Heart right ventricle (tissue), 16 donors: ENCODE results near the gene ECHDC3. TPM values are rescaled to one million over a fixed set of nuclear protein-coding genes. Genes with fewer than 3 reads are reported as not detected.
A peak's percentile ranks its signal among the peaks of the same experiment; 100 is the strongest.

ENCODE experiments used
- ATAC-seq, 8 donors: fragments of 200-7000 bp; cut with Tn5 transposase; one replicate each; pipeline ENCODE4 v1.9.1; 2020; ENCODE audit warnings: mild to moderate bottlenecking in 8 of 8, moderate library complexity in 8 of 8, moderate number of reproducible peaks in 1 of 8
- DNase-seq, 2 donors: peaks; one replicate each; pipeline ENCODE4 v3.0.0-alpha.2; 2020
- H3K27ac ChIP-seq, 10 donors: fragments of 200-600 bp; sonication (generic) in 2 of 10; one replicate each; pipeline versions ENCODE4 v1.5.0 to v1.8.0; 2020 to 2022; ENCODE audit warnings: mild to moderate bottlenecking in 3 of 10
- H3K27me3 ChIP-seq, 7 donors: fragments of 200-600 bp; one replicate each; pipeline ENCODE4 v1.8.0; 2021 to 2022; ENCODE audit warnings: mild to moderate bottlenecking in 2 of 7
- H3K36me3 ChIP-seq, 9 donors: fragments of 200-600 bp; sonication (generic) in 1 of 9; one replicate each; pipeline versions ENCODE4 v1.5.0 to v1.8.0; 2020 to 2022; ENCODE audit warnings: mild to moderate bottlenecking in 2 of 9
- H3K4me1 ChIP-seq, 9 donors: fragments of 200-600 bp; sonication (generic) in 1 of 9; one replicate each; pipeline versions ENCODE4 v1.5.0 to v1.8.0; 2020 to 2022; ENCODE audit warnings: mild to moderate bottlenecking in 4 of 9
- H3K4me3 ChIP-seq, 10 donors: fragments of 200-600 bp; sonication (generic) in 2 of 10; one replicate each; pipeline versions ENCODE4 v1.5.0 to v1.8.0; 2020 to 2022; ENCODE audit warnings: mild to moderate bottlenecking in 7 of 10, moderate library complexity in 2 of 10
- H3K9me3 ChIP-seq, 11 donors: fragments of 200-600 bp in 10 of 11; sonication (generic) in 2 of 11; one replicate each; pipeline versions ENCODE4 v1.5.0 to v1.8.0; 2013 to 2022; ENCODE audit warnings: mild to moderate bottlenecking in 2 of 11, control low read depth in 1 of 11, moderate library complexity in 1 of 11
- CTCF ChIP-seq, 9 donors: fragments of 200-600 bp; sonication (generic) in 2 of 9; IDR thresholded peaks; one replicate each; pipeline versions ENCODE4 v1.5.0 to v1.8.0; 2021 to 2022; ENCODE audit warnings: antibody characterized with exemption in 9 of 9, mild to moderate bottlenecking in 5 of 9, moderate library complexity in 1 of 9
- WGBS, 2 donors: extraction: QIAGEN DNeasy Blood & Tissue Kit; methylation state at CpG; one replicate each; pipeline ENCODE4 v1.1.7; 2013; ENCODE audit warnings: inconsistent platforms in 1 of 2; 5-methylcytosine and 5-hydroxymethylcytosine counted together
- intact Hi-C, 10 donors: fragments of 100-400 bp; cut with DNase I; formaldehyde crosslinking; loops; one replicate each; pipeline versions ENCODE4 v1.11.1 to v1.14.2; 2022
- polyA plus RNA-seq, 2 donors: library from polyadenylated mRNA; stranded (reverse); fragments of 200-250 nt; gene quantifications; one replicate each; pipeline ENCODE4 v1.2.3, GENCODE V29; 2013
- total RNA-seq, 10 donors: library from RNA; stranded (reverse); fragmentation: NEBNext Ultra II Directional in 3 of 10; extraction: Animal tissue kit (Norgen Biotek cat#: 25700) in 3 of 10; gene quantifications; one replicate each; pipeline versions ENCODE4 v1.2.1 to v1.2.4, GENCODE V29; 2021 to 2023
- donor health status: Arrhythmogenic right ventricular cardiomyopathy.
- donor health status: ischemic (EF 13 %, LVEDD 7.1; RV severe dilation, severe dysfunction).
- donor health status: healthy with polysubstance abuse.
- donor health status: DM: no; HTN: yes; CAD: no.
- donor health status: DM: no; HTN: no; CAD: no.
- donor health status: ischemic (EF 25% LVEDD 6.9; RV normal size, moderate dysfunction).
- donor health status: ischemic (EF 25% LVEDD 5.7; RV mildly dilated, moderate dysfunction).
- donor health status: healthy.
- donor health status: DM: yes; HTN: yes; CAD: no.
- donor health status: Ischemic cardiomyopathy.
- donor health status: ischemic (EF 35%, LVEDD 5.7; RV mildly dilated, moderate dysfunction).
- donor health status: nonischemic (EF 11% LVEDD 7.7; RV severe dilation, severe dysfunction).
- donor health status: DM: yes; HTN: yes; CAD: no.
- donor health status: PGD.
- donor health status: ischemic (EF 29% LVEDD 5.4; RV normal size, mild dysfunction).
- donor health status: nonischemic (EF 23%, LVEDD 6.1; RV moderate dilation, normal function).

ECHDC3 gene
- total and polyA plus RNA-seq, 12 donors = 15.0 to 114 (median 57.1) TPM

DNA sequence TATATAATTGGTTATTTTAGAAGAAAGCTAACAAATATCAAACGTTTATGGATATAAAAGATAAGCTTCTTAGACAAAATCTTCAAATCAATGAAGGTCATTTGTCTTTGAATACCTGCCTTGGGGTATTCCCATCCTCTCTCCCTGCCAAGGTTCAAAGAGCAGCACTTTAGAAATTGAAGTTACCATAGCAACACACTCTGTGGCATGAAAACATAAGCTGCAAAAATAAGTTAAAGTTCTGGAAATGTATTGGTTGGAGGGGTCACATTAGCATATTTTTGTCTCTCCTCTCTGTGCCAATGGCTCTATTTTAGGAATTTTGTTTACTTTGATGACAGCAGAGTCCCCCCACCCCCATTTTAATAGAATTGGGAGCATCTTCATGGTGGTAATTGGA is 12.0 kb downstream of the ECHDC3 start:
- no peaks in the 10 kb centered on the region for H3K9me3 ChIP-seq
- intact Hi-C loops = loop anchor here in 1 of 10 donors (10.0 kb wide), 1 partner anchor 239 kb away; no protein-coding TSS in a partner anchor
- H3K27ac ChIP-seq = peak overlapping the region in 2 of 10 donors; percentile 7 to 68
- ATAC-seq = no peak
- WGBS, 2 donors = 0 to 2% methylated on average over 1 of the region's 1 CpG
- no peaks in the 10 kb centered on the region for H3K27me3 ChIP-seq
- H3K4me3 ChIP-seq = no peak overlapping the region
- peaks cover 7 to 42% (median 29%) of the 10 kb centered on the region in 9 donors for H3K4me1 ChIP-seq
- TF ChIP-seq CTCF (IDR thresholded peaks at IDR 0.05) = no peak
- peaks cover 0 to 71% (median 7%) of the 10 kb centered on the region in 9 donors for H3K36me3 ChIP-seq
- no peak for DNase-seq

DNA sequence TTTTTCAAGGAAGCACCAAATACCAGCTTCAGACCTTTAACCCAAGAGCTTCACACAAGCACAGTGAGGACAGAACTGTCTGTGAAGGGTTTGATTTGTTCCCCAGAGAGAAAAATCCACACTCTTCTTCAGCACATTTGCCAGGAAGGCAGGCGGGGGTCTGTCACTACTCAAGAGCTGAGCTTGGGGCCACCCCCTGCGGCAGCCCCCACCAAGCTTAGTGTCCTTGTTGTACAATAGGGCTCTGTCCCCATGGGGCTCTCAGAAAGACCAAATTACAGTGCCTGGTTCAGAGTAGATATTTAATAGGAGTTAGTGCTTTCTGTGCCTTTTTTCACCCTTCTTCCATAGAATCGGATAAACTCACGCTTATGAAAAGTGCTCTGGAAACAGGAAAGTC is 12.4 kb downstream of the ECHDC3 start:
- ATAC-seq (no peak), DNase-seq (no peak)
- H3K9me3 ChIP-seq = no peaks in the 10 kb centered on the region
- WGBS, 2 donors = 94 to 96% methylated on average over 4 of the region's 4 CpGs
- no peak for TF ChIP-seq CTCF (IDR thresholded peaks at IDR 0.05)
- H3K4me3 ChIP-seq = no peak overlapping the region
- peaks cover 7 to 46% (median 33%) of the 10 kb centered on the region in 9 donors for H3K4me1 ChIP-seq
- H3K27ac ChIP-seq = peak overlapping the region in 2 of 10 donors; percentile 7 to 68
- peaks cover 0 to 66% (median 7%) of the 10 kb centered on the region in 9 donors for H3K36me3 ChIP-seq
- intact Hi-C loops = loop anchor here in 5 of 10 donors (5.0 to 10.0 kb wide), 3 partner anchors 237 to 712 kb away; no protein-coding TSS in a partner anchor
- no peaks in the 10 kb centered on the region for H3K27me3 ChIP-seq

DNA sequence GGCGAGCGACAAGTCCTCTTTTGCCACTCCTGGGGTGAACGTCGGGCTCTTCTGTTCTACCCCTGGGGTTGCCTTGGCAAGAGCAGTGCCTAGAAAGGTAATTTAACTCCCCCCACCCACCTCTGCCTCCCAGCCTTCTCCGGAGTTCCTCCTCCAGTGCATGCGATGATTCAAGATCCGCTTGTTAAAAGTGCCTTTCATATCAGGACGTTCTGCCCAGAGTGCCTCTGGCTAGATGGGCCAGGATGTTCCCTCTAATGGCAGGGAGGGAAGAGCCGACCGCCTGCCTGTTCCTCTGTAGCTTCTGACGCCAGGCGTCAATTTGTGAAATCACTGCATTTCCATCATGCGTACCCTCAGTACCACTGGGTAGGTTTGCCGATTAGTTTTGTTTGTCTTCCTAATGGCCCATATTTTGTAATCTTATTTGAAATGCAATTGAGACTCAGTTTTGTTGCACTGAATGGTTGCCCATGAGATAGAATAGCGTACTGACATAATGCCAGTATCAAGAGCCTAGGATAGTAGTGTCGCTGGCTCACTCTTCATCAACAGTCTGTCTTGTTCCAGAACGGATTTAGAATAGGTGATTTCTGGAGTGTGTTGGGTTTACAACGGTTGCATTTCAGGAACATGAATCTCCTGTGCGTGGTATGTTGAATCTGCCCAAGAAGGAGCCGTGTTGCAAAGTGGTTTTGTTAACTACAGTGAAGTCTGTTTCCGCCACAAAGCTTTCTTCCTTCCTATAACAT is 13.5 kb downstream of the ECHDC3 start:
- no peak for TF ChIP-seq CTCF (IDR thresholded peaks at IDR 0.05)
- Histone ChIP-seq H3K27me3 (no peaks in the 10 kb centered on the region), H3K4me1 (peaks cover 7 to 57% (median 33%) of the 10 kb centered on the region in 9 donors), H3K9me3 (no peaks in the 10 kb centered on the region), H3K4me3 (no peak overlapping the region), H3K36me3 (peaks cover 0 to 57% (median 7%) of the 10 kb centered on the region in 9 donors), H3K27ac (peak overlapping the region in 8 of 10 donors; percentile 40 to 81 (median 54))
- DNase-seq (no peak), ATAC-seq (peak in 6 of 8 donors; percentile 36 to 75 (median 46))
- WGBS, 2 donors = 69 to 76% methylated on average over 21 of the region's 21 CpGs
- intact Hi-C loops = loop anchor here in 6 of 10 donors (2.0 to 10.0 kb wide), 4 partner anchors 238 to 713 kb away; no protein-coding TSS in a partner anchor

DNA sequence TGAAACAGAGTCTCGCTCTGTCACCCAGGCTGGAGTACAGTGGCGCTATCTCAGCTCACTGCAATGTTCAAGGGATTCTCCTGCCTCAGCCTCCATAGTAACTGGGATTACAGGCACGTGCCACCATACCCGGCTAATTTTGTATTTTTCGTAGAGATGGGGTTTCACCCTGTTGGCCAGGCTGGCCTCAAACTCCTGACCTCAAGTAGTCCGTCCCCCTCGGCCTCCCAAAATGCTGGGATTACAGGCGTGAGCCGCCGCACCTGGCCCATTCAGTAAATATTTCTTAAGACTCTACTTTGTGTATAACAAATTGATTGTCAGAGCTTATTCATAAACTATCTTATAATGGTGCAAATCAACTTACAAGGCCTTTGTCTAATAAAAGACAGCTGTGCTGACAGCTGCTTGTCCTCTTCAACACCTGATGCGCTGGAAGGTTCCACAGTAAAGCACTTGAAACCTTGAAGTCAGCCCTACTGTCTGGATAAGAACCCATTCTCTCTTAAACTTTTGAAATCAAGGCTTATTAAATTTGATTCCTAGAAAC is 14.7 kb downstream of the ECHDC3 start:
- Histone ChIP-seq H3K4me1 (peaks cover 7 to 60% (median 33%) of the 10 kb centered on the region in 9 donors), H3K27ac (peak overlapping the region; percentile 44 to 81 (median 68)), H3K27me3 (no peaks in the 10 kb centered on the region), H3K9me3 (no peaks in the 10 kb centered on the region), H3K4me3 (no peak overlapping the region), H3K36me3 (peaks cover 0 to 45% (median 12%) of the 10 kb centered on the region in 9 donors)
- intact Hi-C loops = loop anchor here in 6 of 10 donors (2.0 to 10.0 kb wide), 4 partner anchors 240 to 715 kb away; no protein-coding TSS in a partner anchor
- ATAC-seq (no peak), DNase-seq (no peak)
- 74 to 81% methylated on average over 11 of the region's 11 CpGs for WGBS, 2 donors
- TF ChIP-seq CTCF (IDR thresholded peaks at IDR 0.05) = no peak
